Mesenchymal stem cell (in vitro differentiated cells and primary cell): Measurements from ENCODE around the gene WBP2.
"Not testable (repeated sequence)": the region's sequence is repeated elsewhere in the genome, so short reads cannot be mapped to it uniquely, and the experiment has no call there.

ENCODE experiments used
- DNase-seq: peaks from one replicate; pipeline ENCODE4 v3.0.0-alpha.2; 2013
- H2AFZ ChIP-seq: one replicate; pipeline ENCODE4 v1.6.1; 2013; ENCODE audit warnings: low read depth, mild to moderate bottlenecking, control low read depth, inconsistent platforms, low read length, moderate library complexity
- H2AK5ac ChIP-seq: 2 replicates; pipeline ENCODE4 v1.6.1; 2013; ENCODE audit warnings: low read length, moderate library complexity, mild to moderate bottlenecking, inconsistent platforms; ENCODE audit not compliant: severe bottlenecking
- H2BK120ac ChIP-seq: one replicate; pipeline ENCODE4 v1.6.1; 2013; ENCODE audit warnings: low read depth, mild to moderate bottlenecking, inconsistent platforms, low read length, moderate library complexity
- H2BK12ac ChIP-seq, 2 experiments: one replicate each; pipeline ENCODE4 v1.6.1; 2013; ENCODE audit warnings: inconsistent platforms in 2 of 2, low read length in 2 of 2, mild to moderate bottlenecking in 2 of 2, moderate library complexity in 2 of 2, control low read depth in 1 of 2
- H2BK15ac ChIP-seq: one replicate; pipeline ENCODE4 v1.6.1; 2013; ENCODE audit warnings: mild to moderate bottlenecking, low read depth, inconsistent platforms; ENCODE audit not compliant: poor library complexity, severe bottlenecking
- H2BK5ac ChIP-seq: 2 replicates; pipeline ENCODE4 v1.6.1; 2013; ENCODE audit warnings: low read depth, mild to moderate bottlenecking, low read length, control low read depth, inconsistent platforms; ENCODE audit not compliant: poor library complexity, severe bottlenecking
- H3K14ac ChIP-seq, 2 experiments: one replicate each; pipeline ENCODE4 v1.6.1; 2013; ENCODE audit warnings: inconsistent platforms in 2 of 2, low read length in 2 of 2, control low read depth in 1 of 2, mild to moderate bottlenecking in 1 of 2, moderate library complexity in 1 of 2
- H3K18ac ChIP-seq, 2 experiments: one replicate each; pipeline ENCODE4 v1.6.1; 2013; ENCODE audit warnings: inconsistent platforms in 2 of 2, low read length in 2 of 2, control low read depth in 1 of 2, low read depth in 1 of 2, mild to moderate bottlenecking in 1 of 2
- H3K23ac ChIP-seq, 2 experiments: one replicate each; pipeline ENCODE4 v1.6.1; 2013; ENCODE audit warnings: inconsistent platforms in 2 of 2, low read length in 2 of 2, mild to moderate bottlenecking in 2 of 2, moderate library complexity in 2 of 2, control low read depth in 1 of 2
- H3K27ac ChIP-seq: 2 replicates; pipeline ENCODE4 v1.5.1; 2013; ENCODE audit warnings: mild to moderate bottlenecking, moderate library complexity, low read length, control low read depth, inconsistent platforms; ENCODE audit not compliant: poor library complexity, severe bottlenecking
- H3K27me3 ChIP-seq, 2 experiments: 2 replicates each; pipeline versions ENCODE4 v1.6.1 to v1.7.0; 2013; ENCODE audit warnings: low read length in 2 of 2, mild to moderate bottlenecking in 2 of 2, moderate library complexity in 2 of 2, control low read depth in 1 of 2, inconsistent platforms in 1 of 2; ENCODE audit not compliant: control insufficient read depth in 1 of 2, insufficient read depth in 1 of 2
- H3K36me3 ChIP-seq, 2 experiments: 2 replicates each; pipeline versions ENCODE4 v1.6.1 to v1.7.0; 2013; ENCODE audit warnings: low read length in 2 of 2, control low read depth in 1 of 2, inconsistent platforms in 1 of 2, low read depth in 1 of 2, mild to moderate bottlenecking in 1 of 2; ENCODE audit not compliant: insufficient read depth in 2 of 2, control insufficient read depth in 1 of 2
- H3K4ac ChIP-seq, 2 experiments: one replicate each; pipeline ENCODE4 v1.6.1; 2013; ENCODE audit warnings: inconsistent platforms in 2 of 2, low read length in 2 of 2, mild to moderate bottlenecking in 2 of 2, moderate library complexity in 2 of 2, control low read depth in 1 of 2, low read depth in 1 of 2
- H3K4me1 ChIP-seq: 2 replicates; pipeline ENCODE4 v1.6.1; 2013; ENCODE audit warnings: low read depth, low read length, control low read depth; ENCODE audit not compliant: control insufficient read depth, insufficient read depth
- H3K4me2 ChIP-seq: 2 replicates; pipeline ENCODE4 v1.6.1; 2013; ENCODE audit warnings: low read length, mild to moderate bottlenecking, inconsistent platforms; ENCODE audit not compliant: poor library complexity, severe bottlenecking
- H3K4me3 ChIP-seq, 2 experiments: 2 replicates each; pipeline versions ENCODE4 v1.5.1 to v1.7.0; 2013; ENCODE audit warnings: low read length in 2 of 2, mild to moderate bottlenecking in 2 of 2, control low read depth in 1 of 2, low read depth in 1 of 2; ENCODE audit not compliant: insufficient read depth in 1 of 2
- H3K79me1 ChIP-seq: replicated peaks from 2 replicates; pipeline ENCODE4 v1.6.1; 2013; ENCODE audit warnings: mild to moderate bottlenecking, control low read depth, low read length, inconsistent platforms; ENCODE audit not compliant: poor library complexity, severe bottlenecking
- H3K9ac ChIP-seq: 2 replicates; pipeline ENCODE4 v1.7.0; 2013; ENCODE audit warnings: mild to moderate bottlenecking, low read length, moderate library complexity
- H3K9me3 ChIP-seq: 2 replicates; pipeline ENCODE4 v1.7.0; 2013; ENCODE audit warnings: mild to moderate bottlenecking, low read length; ENCODE audit not compliant: control insufficient read depth
- H4K8ac ChIP-seq: one replicate; pipeline ENCODE4 v1.6.1; 2013; ENCODE audit warnings: inconsistent platforms, mild to moderate bottlenecking, low read length, moderate library complexity
- H4K91ac ChIP-seq: one replicate; pipeline ENCODE4 v1.6.1; 2013; ENCODE audit warnings: mild to moderate bottlenecking, low read length, inconsistent platforms
- WGBS: methylation state at CpG from one replicate; pipeline ENCODE4 v1.1.7; 2013; ENCODE audit warnings: mixed read lengths; 5-methylcytosine and 5-hydroxymethylcytosine counted together

The WBP2 gene

GRCh38 chr17:75865404-75866188 is 10.5 kb upstream of the WBP2 start:
- H4K8ac ChIP-seq = peak overlapping the region; percentile 82
- peak overlapping the region; percentile 71 to 83 for H3K18ac ChIP-seq
- not testable (repeated sequence) for H3K27me3 ChIP-seq, H3K4me1 ChIP-seq, H3K27ac ChIP-seq, H3K4me3 ChIP-seq, H2AK5ac ChIP-seq, H2AFZ ChIP-seq, H2BK15ac ChIP-seq, H3K4me2 ChIP-seq, H3K23ac ChIP-seq, DNase-seq, H3K79me1 ChIP-seq, H3K36me3 ChIP-seq, H3K9me3 ChIP-seq, H2BK5ac ChIP-seq, H3K14ac ChIP-seq
- H3K9ac ChIP-seq = peak overlapping the region; percentile 69
- H3K4ac ChIP-seq = peak overlapping the region; percentile 87 to 92
- 88% methylated on average over 14 of the region's 17 CpGs for WGBS
- H2BK120ac ChIP-seq = peak overlapping the region; percentile 75
- peak overlapping the region; percentile 70 to 95 for H2BK12ac ChIP-seq
- peak overlapping the region; percentile 71 for H4K91ac ChIP-seq

- H3K18ac ChIP-seq = peak overlapping the region; percentile 71 to 83
- H2BK120ac ChIP-seq = peak overlapping the region; percentile 75
- peak overlapping the region; percentile 71 for H4K91ac ChIP-seq
- H3K27me3 ChIP-seq, H3K9me3 ChIP-seq, DNase-seq, H4K8ac ChIP-seq, H2AFZ ChIP-seq, H2BK5ac ChIP-seq, H3K4me2 ChIP-seq, H3K4me1 ChIP-seq, H2BK15ac ChIP-seq, H3K4me3 ChIP-seq, H2AK5ac ChIP-seq, H3K14ac ChIP-seq, H3K36me3 ChIP-seq, H3K23ac ChIP-seq, H3K79me1 ChIP-seq: not testable (repeated sequence)
- H3K9ac ChIP-seq = peak overlapping the region; percentile 69
- H3K4ac ChIP-seq = peak overlapping the region; percentile 87 to 92
- H3K27ac ChIP-seq = peak overlapping the region; percentile 13
- H2BK12ac ChIP-seq = peak overlapping the region; percentile 70 to 95
- 93% methylated on average over 3 of the region's 4 CpGs for WGBS
Observed at GRCh38 chr17:75864887-75865286, 9.8 kb upstream of the WBP2 start.

- H3K4me2 ChIP-seq = peak overlapping the region; percentile 36
- no peak overlapping the region for H2BK5ac ChIP-seq
- DNase-seq = peak; percentile 98
- H3K18ac ChIP-seq = peak overlapping the region in 1 of 2 experiments; percentile 16
- H3K14ac ChIP-seq = no peak overlapping the region
- no peaks in the 10 kb centered on the region for H3K79me1 ChIP-seq
- no peak overlapping the region for H4K91ac ChIP-seq
- H3K9me3 ChIP-seq = no peaks in the 10 kb centered on the region
- H3K23ac ChIP-seq = no peak overlapping the region
- H3K4me3 ChIP-seq = no peak overlapping the region
- H2AFZ ChIP-seq = no peak overlapping the region
- peaks cover 6% of the 10 kb centered on the region for H3K4me1 ChIP-seq
- H3K9ac ChIP-seq = peak overlapping the region; percentile 69
- no peaks in the 10 kb centered on the region for H3K36me3 ChIP-seq
- H2BK12ac ChIP-seq = peak overlapping the region in 1 of 2 experiments; percentile 31
- no peak overlapping the region for H2AK5ac ChIP-seq
- H4K8ac ChIP-seq = no peak overlapping the region
- H3K27ac ChIP-seq = peak overlapping the region; percentile 21
- 7% methylated on average over 8 of the region's 8 CpGs for WGBS
- H3K27me3 ChIP-seq = no peaks in the 10 kb centered on the region
- no peak overlapping the region for H2BK15ac ChIP-seq
- H2BK120ac ChIP-seq = peak overlapping the region; percentile 64
- no peak overlapping the region for H3K4ac ChIP-seq
Observed at GRCh38 chr17:75864448-75864871, 9.3 kb upstream of the WBP2 start.

DNA sequence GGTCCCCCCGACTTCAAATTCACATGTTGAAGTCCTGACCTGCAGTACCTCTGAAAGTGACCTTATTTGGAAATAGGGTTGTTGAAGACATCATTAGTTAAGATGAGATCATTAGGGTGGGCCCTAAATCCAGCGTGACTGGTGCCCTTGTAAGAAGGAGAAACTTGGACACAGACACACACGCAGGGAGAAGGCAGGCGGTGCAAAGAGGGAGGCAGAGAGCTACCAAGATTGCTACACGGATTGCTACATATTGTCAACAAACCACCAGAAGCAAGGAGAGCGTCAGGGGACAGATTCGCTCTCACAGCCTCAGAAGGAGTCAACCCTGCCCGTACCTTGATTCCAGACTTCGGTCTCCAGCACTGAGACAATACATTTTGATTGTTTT is 6.8 kb upstream of the WBP2 start:
- H3K27me3 ChIP-seq = no peaks in the 10 kb centered on the region
- H3K79me1 ChIP-seq = no peaks in the 10 kb centered on the region
- H3K14ac ChIP-seq = no peak overlapping the region
- H2BK5ac ChIP-seq = no peak overlapping the region
- no peak overlapping the region for H2AK5ac ChIP-seq
- no peak overlapping the region for H3K27ac ChIP-seq
- no peak overlapping the region for H2BK15ac ChIP-seq
- H3K4me1 ChIP-seq = peaks cover 6% of the 10 kb centered on the region
- H3K9ac ChIP-seq = peak overlapping the region; percentile 48
- H3K4ac ChIP-seq = peak overlapping the region in 1 of 2 experiments; percentile 17
- 73% methylated on average over 9 of the region's 9 CpGs for WGBS
- H3K9me3 ChIP-seq = no peaks in the 10 kb centered on the region
- DNase-seq = peak; percentile 81
- no peak overlapping the region for H3K4me3 ChIP-seq
- no peak overlapping the region for H2AFZ ChIP-seq
- H3K18ac ChIP-seq = peak overlapping the region in 1 of 2 experiments; percentile 48
- no peak overlapping the region for H4K8ac ChIP-seq
- no peak overlapping the region for H3K4me2 ChIP-seq
- no peak overlapping the region for H2BK120ac ChIP-seq
- H2BK12ac ChIP-seq = peak overlapping the region in 1 of 2 experiments; percentile 7
- H3K23ac ChIP-seq = no peak overlapping the region
- H4K91ac ChIP-seq = peak overlapping the region; percentile 1
- no peaks in the 10 kb centered on the region for H3K36me3 ChIP-seq
